ENCODE results near the gene XRCC5.

DNA sequence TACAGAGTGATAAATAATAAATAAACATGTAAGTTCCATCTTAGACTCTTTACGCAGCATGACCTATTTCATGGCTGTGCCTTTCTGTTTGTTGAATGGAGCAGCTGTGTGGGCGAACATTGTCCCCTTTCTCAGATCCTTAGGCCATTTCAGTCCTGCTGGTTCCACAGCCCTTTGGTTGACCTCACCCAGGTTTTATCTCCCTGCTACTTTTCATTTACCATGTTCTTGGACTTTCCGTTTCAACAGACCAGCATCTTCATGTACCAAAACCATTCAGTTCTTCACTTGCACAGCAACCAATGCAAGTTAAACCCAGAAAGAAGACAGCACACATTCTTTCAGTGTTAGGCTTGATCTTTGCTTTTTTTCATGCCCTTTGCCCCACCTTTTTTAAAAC is 83.8 kb downstream of the XRCC5 start:
- no peak for TF ChIP-seq POLR2A (IDR thresholded peaks at IDR 0.05)
- TF ChIP-seq, protein P1, sequence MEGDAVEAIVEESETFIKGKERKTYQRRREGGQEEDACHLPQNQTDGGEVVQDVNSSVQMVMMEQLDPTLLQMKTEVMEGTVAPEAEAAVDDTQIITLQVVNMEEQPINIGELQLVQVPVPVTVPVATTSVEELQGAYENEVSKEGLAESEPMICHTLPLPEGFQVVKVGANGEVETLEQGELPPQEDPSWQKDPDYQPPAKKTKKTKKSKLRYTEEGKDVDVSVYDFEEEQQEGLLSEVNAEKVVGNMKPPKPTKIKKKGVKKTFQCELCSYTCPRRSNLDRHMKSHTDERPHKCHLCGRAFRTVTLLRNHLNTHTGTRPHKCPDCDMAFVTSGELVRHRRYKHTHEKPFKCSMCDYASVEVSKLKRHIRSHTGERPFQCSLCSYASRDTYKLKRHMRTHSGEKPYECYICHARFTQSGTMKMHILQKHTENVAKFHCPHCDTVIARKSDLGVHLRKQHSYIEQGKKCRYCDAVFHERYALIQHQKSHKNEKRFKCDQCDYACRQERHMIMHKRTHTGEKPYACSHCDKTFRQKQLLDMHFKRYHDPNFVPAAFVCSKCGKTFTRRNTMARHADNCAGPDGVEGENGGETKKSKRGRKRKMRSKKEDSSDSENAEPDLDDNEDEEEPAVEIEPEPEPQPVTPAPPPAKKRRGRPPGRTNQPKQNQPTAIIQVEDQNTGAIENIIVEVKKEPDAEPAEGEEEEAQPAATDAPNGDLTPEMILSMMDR (IDR thresholded peaks at IDR 0.05), result no peak
